ENCODE results near the gene FAM13B.

- TF ChIP-seq EZH2phosphoT487 (conservative IDR thresholded peaks at IDR 0.05; ENCODE audit: low read length) (no peak), CTCF (IDR thresholded peaks at IDR 0.05; ENCODE audit: insufficient read depth, low read length, poor library complexity, severe bottlenecking) (no peak)
Measured at GRCh38 chr5:138028971-138029365, 3.9 kb downstream of the FAM13B start.

Data from SU-DHL-6 (cell line).